CD4-positive, alpha-beta memory T cell (primary cell): ENCODE measurements around the gene SPEN. TPM values are rescaled to one million over a fixed set of nuclear protein-coding genes. Genes with fewer than 3 reads are reported as not detected.

Source experiments
- CTCF ChIA-PET: fragments of 350-600 bp; sonication (Branson Sonifier 250); formaldehyde crosslinking; loops from one replicate; lab custom pipeline; 2021; ENCODE audit warnings: inconsistent platforms; ENCODE audit not compliant: partially characterized antibody; lab: Charles Lee
- POLR2A ChIA-PET: fragments of 350-600 bp; sonication (Branson Sonifier 250); formaldehyde crosslinking; loops from one replicate; lab custom pipeline; 2021; ENCODE audit not compliant: partially characterized antibody; lab: Charles Lee
- DNase-seq, 5 donors: peaks; one replicate each; pipeline versions ENCODE4 v3.0.0 to v3.0.0-alpha.2; 2020 to 2022; ENCODE audit warnings: mixed read lengths in 1 of 5
- H3K27ac ChIP-seq: one replicate; pipeline ENCODE4 v1.7.0; 2013; ENCODE audit warnings: low read depth, low read length
- H3K27me3 ChIP-seq: 2 replicates; pipeline ENCODE4 v1.7.0; 2013; ENCODE audit warnings: mild to moderate bottlenecking, low read length, moderate library complexity; ENCODE audit not compliant: insufficient read depth
- H3K36me3 ChIP-seq: 2 replicates; pipeline ENCODE4 v1.7.0; 2013; ENCODE audit warnings: mild to moderate bottlenecking, low read length, moderate library complexity; ENCODE audit not compliant: insufficient read depth
- H3K4me1 ChIP-seq: 2 replicates; pipeline ENCODE4 v1.7.0; 2013; ENCODE audit warnings: mild to moderate bottlenecking, low read length, moderate library complexity; ENCODE audit not compliant: insufficient read depth
- H3K4me3 ChIP-seq, 2 donors: one replicate each; pipeline ENCODE4 v1.7.0; 2013; ENCODE audit warnings: low read length in 2 of 2, mild to moderate bottlenecking in 1 of 2
- H3K9me3 ChIP-seq, 2 donors: one replicate each; pipeline ENCODE4 v1.7.0; 2013; ENCODE audit warnings: low read length in 2 of 2, control low read depth in 1 of 2; ENCODE audit not compliant: control insufficient read depth in 1 of 2
- H3K27ac Mint-ChIP-seq, 7 donors: one replicate each; pipeline ENCODE4 v1.8.0; 2020 to 2021; ENCODE audit warnings: mixed read lengths in 7 of 7, mild to moderate bottlenecking in 6 of 7, inconsistent platforms in 3 of 7, moderate library complexity in 3 of 7
- H3K27me3 Mint-ChIP-seq, 2 donors: one replicate each; pipeline ENCODE4 v1.8.0; 2020 to 2021; ENCODE audit warnings: mixed read lengths in 2 of 2
- H3K36me3 Mint-ChIP-seq, 2 donors: one replicate each; pipeline ENCODE4 v1.8.0; 2020 to 2021; ENCODE audit warnings: mixed read lengths in 2 of 2, inconsistent platforms in 1 of 2, mild to moderate bottlenecking in 1 of 2
- H3K4me1 Mint-ChIP-seq, 4 donors: one replicate each; pipeline ENCODE4 v1.8.0; 2020 to 2021; ENCODE audit warnings: mixed read lengths in 4 of 4, mild to moderate bottlenecking in 1 of 4
- H3K4me3 Mint-ChIP-seq, 8 donors: one replicate each; pipeline ENCODE4 v1.8.0; 2020 to 2021; ENCODE audit warnings: mixed read lengths in 8 of 8, mild to moderate bottlenecking in 7 of 8, moderate library complexity in 6 of 8, inconsistent platforms in 3 of 8
- H3K9me3 Mint-ChIP-seq, 8 donors: one replicate each; pipeline ENCODE4 v1.8.0; 2020 to 2021; ENCODE audit warnings: mixed read lengths in 8 of 8, mild to moderate bottlenecking in 5 of 8, inconsistent platforms in 3 of 8, moderate library complexity in 1 of 8
- intact Hi-C: fragments of 100-400 bp; cut with micrococcal nuclease; formaldehyde crosslinking; loops from one replicate; pipeline ENCODE4 v1.15.1; 2023
- polyA plus RNA-seq, 2 donors: library from polyadenylated mRNA; unstranded; fragments of 300-500 nt; fragmentation: Illumina TruSeq; gene quantifications; one replicate each; pipeline ENCODE4 v1.2.3, GENCODE V29; 2021
- total RNA-seq, 2 experiments: library from RNA; stranded (reverse); gene quantifications; one replicate each; pipeline ENCODE4 v1.2.3, GENCODE V29; 2021

Gene SPEN
- total and polyA plus RNA-seq, 4 experiments from 2014 or later, result 2.4 to 87.8 (median 62.4) TPM

DNA sequence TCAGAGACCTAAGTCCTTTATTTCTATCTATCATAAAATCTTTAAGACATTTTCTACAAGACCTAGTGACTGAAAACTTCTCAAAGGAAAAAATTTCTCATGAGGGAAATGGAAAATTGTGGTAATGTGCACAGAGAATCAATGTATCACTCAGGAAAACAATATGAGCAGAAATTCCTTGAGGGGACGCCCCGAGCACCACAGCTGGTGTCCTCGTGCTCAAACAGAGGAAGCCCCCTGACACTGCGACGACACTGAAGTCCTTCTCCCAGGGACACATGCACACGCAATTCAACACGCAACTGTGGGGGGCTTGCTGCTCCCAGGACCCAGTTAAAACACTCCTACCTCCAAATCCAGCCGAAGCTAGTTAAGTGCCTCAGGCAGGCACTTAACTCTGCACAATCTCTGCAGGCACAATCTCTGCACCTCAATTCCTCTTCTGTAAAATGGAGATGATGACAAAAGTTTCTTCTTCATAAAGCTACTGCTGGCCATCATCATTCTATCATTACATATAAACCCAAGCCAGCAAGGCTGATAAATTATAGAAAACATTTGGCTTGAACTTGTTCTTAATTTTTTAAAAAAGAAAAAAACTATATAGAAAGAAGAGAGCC is 112.4 kb downstream of the SPEN start:
- POLR2A ChIA-PET, result no interaction called here
- Histone ChIP-seq H3K27me3 (no peaks in the 10 kb centered on the region), H3K27ac (no peak overlapping the region), H3K36me3 (peaks cover 6% of the 10 kb centered on the region), H3K9me3 (no peaks in the 10 kb centered on the region), H3K4me1 (peaks cover 47% of the 10 kb centered on the region), H3K4me3 (no peak overlapping the region)
- DNase-seq, result no peak
- Mint-ChIP-seq H3K4me3 (peak overlapping the region in 2 of 8 donors; percentile 37 to 39), H3K9me3 (no peaks in the 10 kb centered on the region), H3K27me3 (no peaks in the 10 kb centered on the region), H3K4me1 (peaks cover 38 to 84% (median 59%) of the 10 kb centered on the region in 4 donors), H3K27ac (peak overlapping the region in 6 of 7 donors; percentile 43 to 82 (median 65)), H3K36me3 (peaks cover 8 to 12% of the 10 kb centered on the region in 2 donors)
- intact Hi-C loops, result no loop called here
- CTCF ChIA-PET, result interaction anchor here (0.7 to 1.2 kb wide), 2 partner anchors 9 to 15 kb away, joined by 3 read pairs; no protein-coding TSS in a partner anchor

DNA sequence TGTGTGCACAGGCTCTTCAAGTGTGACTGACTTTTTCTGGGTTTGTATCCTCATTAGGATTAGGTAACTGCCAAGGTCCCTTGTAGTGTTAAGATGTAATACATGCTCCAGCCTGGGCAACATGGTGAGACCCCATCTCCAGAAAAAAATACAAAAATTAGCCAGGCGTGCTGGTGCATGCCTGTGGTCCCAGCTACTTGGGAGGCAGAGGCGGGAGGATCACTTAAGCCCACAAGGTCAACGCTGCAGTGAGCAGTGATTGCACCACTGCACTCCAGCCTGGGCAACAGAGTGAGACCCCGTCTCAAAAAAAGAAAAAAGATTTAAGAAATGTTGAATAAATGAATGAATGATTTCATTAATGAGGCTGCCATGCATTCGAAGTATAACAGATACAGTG is 113.3 kb downstream of the SPEN start:
- POLR2A ChIA-PET, result no interaction called here
- Mint-ChIP-seq H3K4me1 (peaks cover 43 to 84% (median 62%) of the 10 kb centered on the region in 4 donors), H3K27me3 (no peaks in the 10 kb centered on the region), H3K36me3 (peaks cover 8 to 17% of the 10 kb centered on the region in 2 donors), H3K4me3 (no peak overlapping the region), H3K27ac (peak overlapping the region in 2 of 7 donors; percentile 12 to 43), H3K9me3 (no peaks in the 10 kb centered on the region)
- no peak for DNase-seq
- Histone ChIP-seq H3K4me1 (peaks cover 53% of the 10 kb centered on the region), H3K9me3 (no peaks in the 10 kb centered on the region), H3K27ac (no peak overlapping the region), H3K4me3 (no peak overlapping the region), H3K36me3 (peaks cover 6% of the 10 kb centered on the region), H3K27me3 (no peaks in the 10 kb centered on the region)
- CTCF ChIA-PET, result interaction anchor here (1.1 kb wide), 1 partner anchor 146 kb away, joined by 3 read pairs; no protein-coding TSS in a partner anchor
- intact Hi-C loops, result no loop called here

DNA sequence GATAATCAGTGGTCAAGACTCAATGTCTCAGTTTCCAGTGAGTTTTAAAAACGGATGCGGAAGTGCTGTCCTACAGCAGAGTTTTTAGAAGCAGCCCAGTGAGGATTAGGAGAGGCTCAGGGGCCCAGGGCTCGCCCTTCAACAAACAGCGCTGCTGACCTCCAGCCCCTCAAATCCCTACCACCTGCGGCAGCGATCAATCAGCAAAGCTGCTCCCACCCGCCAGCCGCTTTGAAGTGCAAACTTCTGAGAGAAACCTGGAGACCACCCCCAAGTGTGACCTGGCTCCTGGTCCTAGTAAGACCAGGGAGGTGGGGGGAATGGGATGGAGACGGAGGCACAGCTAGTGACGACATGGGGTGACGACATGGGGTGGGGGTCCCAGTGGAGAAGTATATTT is 114.0 kb downstream of the SPEN start:
- Mint-ChIP-seq H3K27ac (no peak overlapping the region), H3K4me1 (peaks cover 42 to 84% (median 62%) of the 10 kb centered on the region in 4 donors), H3K9me3 (no peaks in the 10 kb centered on the region), H3K36me3 (peaks cover 7 to 23% of the 10 kb centered on the region in 2 donors), H3K27me3 (no peaks in the 10 kb centered on the region), H3K4me3 (peak overlapping the region in 1 of 8 donors; percentile 13)
- intact Hi-C loops, result no loop called here
- DNase-seq, result no peak
- Histone ChIP-seq H3K9me3 (no peaks in the 10 kb centered on the region), H3K36me3 (peaks cover 6% of the 10 kb centered on the region), H3K27me3 (no peaks in the 10 kb centered on the region), H3K4me1 (peaks cover 53% of the 10 kb centered on the region), H3K27ac (no peak overlapping the region), H3K4me3 (no peak overlapping the region)
- ChIA-PET POLR2A (no interaction called here), CTCF (interaction anchor here (1.1 kb wide), 1 partner anchor 146 kb away, joined by 3 read pairs; no protein-coding TSS in a partner anchor)

DNA sequence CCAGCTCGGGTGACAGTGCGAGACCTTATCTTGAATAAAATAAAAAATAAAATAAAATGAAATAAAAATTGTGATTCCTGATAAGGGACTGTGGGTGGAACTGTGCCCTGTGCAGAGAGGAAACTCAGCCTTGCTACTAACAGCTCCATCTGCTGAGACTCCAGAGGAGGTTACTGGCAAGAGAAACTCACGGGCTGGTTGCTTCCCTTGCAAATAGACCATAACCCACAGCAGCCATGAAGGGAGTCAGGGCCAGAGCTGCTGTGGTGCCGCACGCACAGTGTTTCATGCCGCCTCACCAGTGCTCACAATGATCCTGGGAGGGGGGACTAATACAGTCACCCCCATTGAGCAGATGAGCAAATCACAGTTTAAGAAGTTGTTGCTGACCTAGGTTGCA is 114.7 kb downstream of the SPEN start:
- H3K36me3 Mint-ChIP-seq, result peaks cover 4 to 22% of the 10 kb centered on the region in 2 donors
- Histone ChIP-seq H3K27ac (no peak overlapping the region), H3K4me3 (no peak overlapping the region), H3K9me3 (no peaks in the 10 kb centered on the region), H3K4me1 (peaks cover 57% of the 10 kb centered on the region), H3K27me3 (no peaks in the 10 kb centered on the region), H3K36me3 (peaks cover 6% of the 10 kb centered on the region)
- ChIA-PET CTCF (no interaction called here), POLR2A (no interaction called here)
- no peaks in the 10 kb centered on the region for H3K9me3 Mint-ChIP-seq
- H3K27me3 Mint-ChIP-seq, result no peaks in the 10 kb centered on the region
- peaks cover 44 to 87% (median 63%) of the 10 kb centered on the region in 4 donors for H3K4me1 Mint-ChIP-seq
- DNase-seq, result no peak
- intact Hi-C loops, result no loop called here
- peak overlapping the region in 2 of 7 donors; percentile 30 to 37 for H3K27ac Mint-ChIP-seq
- no peak overlapping the region for H3K4me3 Mint-ChIP-seq

DNA sequence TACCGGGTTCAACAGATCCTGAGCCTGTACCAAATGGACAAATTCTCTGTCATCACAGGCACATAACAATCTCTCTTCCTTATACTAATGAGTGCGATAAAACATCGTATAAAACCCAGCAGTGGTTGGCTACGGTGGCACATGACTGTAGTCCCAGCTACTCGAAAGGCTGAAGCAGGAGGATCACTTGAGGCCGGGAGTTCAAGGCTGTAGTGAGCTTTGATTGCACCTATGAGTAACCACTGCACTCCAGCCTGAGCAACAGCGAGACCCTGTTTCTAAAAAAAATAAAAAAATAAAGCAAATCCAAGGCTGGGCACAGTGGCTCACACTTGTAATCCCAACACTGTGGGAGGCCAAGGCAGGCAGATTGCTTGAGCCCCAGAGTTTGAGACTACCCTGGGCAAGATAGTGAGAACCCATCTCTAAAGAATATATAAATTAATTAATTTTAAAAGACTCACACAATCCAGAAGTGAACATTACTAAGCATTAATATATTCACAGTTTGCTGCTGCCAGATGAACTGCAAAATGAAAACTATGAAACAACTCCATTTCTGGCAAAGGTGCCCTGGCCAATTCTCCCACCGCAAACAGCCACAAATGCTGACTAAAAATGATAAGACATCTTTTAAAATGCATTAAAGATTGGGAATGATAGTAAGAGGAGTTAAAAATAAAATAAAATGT is 115.3 kb downstream of the SPEN start:
- H3K27ac Mint-ChIP-seq, result peak overlapping the region in 5 of 7 donors; percentile 6 to 70 (median 55)
- Histone ChIP-seq H3K4me3 (no peak overlapping the region), H3K4me1 (peaks cover 58% of the 10 kb centered on the region), H3K36me3 (peaks cover 2% of the 10 kb centered on the region), H3K9me3 (no peaks in the 10 kb centered on the region), H3K27me3 (no peaks in the 10 kb centered on the region), H3K27ac (peak overlapping the region; percentile 7)
- ChIA-PET CTCF (interaction anchor here (2.5 kb wide), 1 partner anchor 14 kb away, joined by 10 read pairs; the partner anchor contains the start of gene ZBTB17), POLR2A (interaction anchor here (1.8 kb wide), 1 partner anchor 13 kb away, joined by 10 read pairs; the partner anchor contains the start of gene ZBTB17)
- intact Hi-C loops, result no loop called here
- H3K4me3 Mint-ChIP-seq, result peak overlapping the region in 2 of 8 donors; percentile 18 to 77
- H3K9me3 Mint-ChIP-seq, result no peaks in the 10 kb centered on the region
- no peaks in the 10 kb centered on the region for H3K27me3 Mint-ChIP-seq
- peaks cover 44 to 87% (median 62%) of the 10 kb centered on the region in 4 donors for H3K4me1 Mint-ChIP-seq
- no peak for DNase-seq
- peaks cover 4 to 17% of the 10 kb centered on the region in 2 donors for H3K36me3 Mint-ChIP-seq

DNA sequence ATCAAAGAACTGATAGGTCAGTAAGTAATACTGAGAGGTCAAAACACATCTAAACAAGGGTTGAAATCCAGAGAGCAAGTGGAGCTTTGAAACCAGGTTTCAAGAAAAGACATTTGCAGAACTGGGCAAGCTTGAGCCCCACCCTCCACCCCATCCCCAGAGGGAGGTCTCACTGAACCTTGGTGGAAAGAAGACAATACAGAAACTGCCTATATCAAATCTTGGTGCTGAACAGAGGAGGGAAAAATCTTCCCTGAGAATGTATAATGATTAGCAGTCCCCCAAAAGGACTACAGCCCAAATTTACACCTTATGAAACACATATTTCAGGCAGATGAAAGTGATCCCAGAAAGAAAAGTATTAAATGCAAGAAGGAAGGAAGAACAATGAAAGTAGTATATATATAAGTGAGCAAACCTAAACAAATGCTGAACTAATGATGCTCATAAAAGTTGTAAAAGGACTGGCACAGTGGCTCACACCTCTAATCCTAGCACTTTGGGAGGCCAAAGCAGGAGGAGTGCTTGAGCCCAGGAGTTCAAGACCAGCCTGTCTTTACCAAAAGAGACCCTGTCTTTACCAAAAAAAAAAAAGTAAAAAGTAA is 116.0 kb downstream of the SPEN start:
- H3K4me1 Mint-ChIP-seq, result peaks cover 46 to 88% (median 64%) of the 10 kb centered on the region in 4 donors
- H3K9me3 ChIP-seq, result no peaks in the 10 kb centered on the region
- CTCF ChIA-PET, result interaction anchor here (2.5 kb wide), 1 partner anchor 13 kb away, joined by 10 read pairs; the partner anchor contains the start of gene ZBTB17
- no peaks in the 10 kb centered on the region for H3K9me3 Mint-ChIP-seq
- peaks cover 10 to 19% of the 10 kb centered on the region in 2 donors for H3K36me3 Mint-ChIP-seq
- no peaks in the 10 kb centered on the region for H3K27me3 Mint-ChIP-seq
- peaks cover 3% of the 10 kb centered on the region for H3K36me3 ChIP-seq
- peaks cover 56% of the 10 kb centered on the region for H3K4me1 ChIP-seq
- intact Hi-C loops, result no loop called here
- no peak for DNase-seq
- H3K27ac ChIP-seq, result peak overlapping the region; percentile 7
- peak overlapping the region; percentile 2 to 77 (median 60) for H3K4me3 Mint-ChIP-seq
- POLR2A ChIA-PET, result interaction anchor here (1.8 kb wide), 1 partner anchor 12 kb away, joined by 10 read pairs; the partner anchor contains the start of gene ZBTB17
- no peak overlapping the region for H3K4me3 ChIP-seq
- H3K27ac Mint-ChIP-seq, result peak overlapping the region; percentile 42 to 83 (median 60)
- H3K27me3 ChIP-seq, result no peaks in the 10 kb centered on the region
